Measurements from ENCODE around the gene CD164. TPM values are rescaled to one million over a fixed set of nuclear protein-coding genes. Genes with fewer than 3 reads are reported as not detected.

Gene CD164
- total RNA-seq, 2 experiments from 2014 or later: 209 to 215 TPM

DNA sequence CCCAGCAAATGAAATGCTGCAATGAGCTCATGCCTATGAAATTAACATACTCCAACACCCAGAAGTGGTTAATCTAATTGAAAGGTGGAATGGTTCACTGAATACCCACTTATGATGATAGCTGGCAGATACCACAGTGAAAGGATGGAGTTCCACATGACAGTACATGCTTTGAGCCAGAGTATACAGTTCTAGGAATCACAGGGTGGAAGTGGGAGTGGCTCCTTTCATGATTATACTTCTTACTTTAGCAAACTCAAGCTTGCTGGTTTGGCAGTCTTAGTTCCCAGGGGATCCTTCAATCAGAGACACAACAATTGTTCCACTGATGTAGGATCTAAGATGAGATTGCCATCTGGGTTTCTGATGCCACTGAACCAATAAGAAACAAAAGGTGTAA, 21.5 kb downstream of the CD164 start:
- peaks cover 86% of the 10 kb centered on the region for H3K36me3 Mint-ChIP-seq (ENCODE audit: low read depth)
- H3K4me1 Mint-ChIP-seq: peaks cover 7% of the 10 kb centered on the region
- H3K9me3 Mint-ChIP-seq (ENCODE audit: low read depth): no peaks in the 10 kb centered on the region
- intact Hi-C loops (cut with DNase I, micrococcal nuclease): no loop called here
- no peak overlapping the region for H3K27ac Mint-ChIP-seq
- no peak overlapping the region for H3K4me3 Mint-ChIP-seq
- POLR2A ChIA-PET: interaction anchor here (0.7 to 1.8 kb wide), 3 partner anchors 23 to 173 kb away, joined by 3 to 5 read pairs (median 3); no protein-coding TSS in a partner anchor
- DNase-seq: no peak
- ATAC-seq: no peak
- CTCF ChIA-PET: no interaction called here
- no peaks in the 10 kb centered on the region for H3K27me3 Mint-ChIP-seq

DNA sequence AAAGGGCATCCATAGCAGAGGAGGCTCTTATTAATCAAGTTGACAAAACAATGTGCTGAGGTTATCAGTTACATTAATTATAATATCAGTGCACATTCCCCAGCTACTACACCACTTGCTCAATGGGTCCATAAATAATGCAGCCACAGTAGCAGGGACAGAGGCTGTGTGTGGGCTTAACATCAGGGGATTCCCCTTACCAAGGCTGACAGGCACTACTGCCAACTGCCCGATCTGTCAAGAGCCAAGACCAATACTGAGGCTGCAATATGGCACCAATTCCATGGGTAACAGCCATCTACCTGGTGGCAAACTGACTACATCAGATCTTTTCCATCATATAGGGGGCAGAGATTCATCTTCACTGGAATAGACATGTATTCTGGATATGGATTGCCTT, 22.0 kb downstream of the CD164 start:
- Mint-ChIP-seq H3K4me3 (no peak overlapping the region), H3K4me1 (peaks cover 7% of the 10 kb centered on the region), H3K9me3 (ENCODE audit: low read depth) (no peaks in the 10 kb centered on the region), H3K27ac (no peak overlapping the region), H3K27me3 (no peaks in the 10 kb centered on the region), H3K36me3 (ENCODE audit: low read depth) (peaks cover 89% of the 10 kb centered on the region)
- DNase-seq (no peak), ATAC-seq (no peak)
- POLR2A ChIA-PET: interaction anchor here (0.7 kb wide), 2 partner anchors 124 to 172 kb away, joined by 3 read pairs; no protein-coding TSS in a partner anchor
- intact Hi-C loops (cut with DNase I, micrococcal nuclease): no loop called here
- CTCF ChIA-PET: interaction anchor here (0.7 kb wide), 1 partner anchor 9 kb away, joined by 4 read pairs; no protein-coding TSS in a partner anchor

DNA sequence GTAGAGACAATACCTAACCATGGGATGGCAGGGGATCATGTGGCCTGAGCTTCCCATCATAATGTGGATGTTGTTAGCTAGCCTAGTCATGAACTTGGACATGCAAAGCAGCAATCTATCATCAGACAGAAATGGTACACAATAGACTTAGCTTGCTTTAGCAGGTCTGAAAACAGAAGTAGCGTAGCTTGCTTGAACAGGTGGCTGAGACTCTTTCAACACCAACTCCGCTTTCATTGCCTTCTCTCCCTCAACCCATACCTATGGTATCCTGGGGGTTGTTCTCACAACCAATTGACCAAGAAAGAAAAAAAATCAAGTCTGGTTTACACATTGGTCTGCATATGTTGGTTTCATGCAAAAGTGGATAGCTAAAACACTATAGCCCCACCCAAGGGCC, 23.0 kb downstream of the CD164 start:
- Mint-ChIP-seq H3K9me3 (ENCODE audit: low read depth) (no peaks in the 10 kb centered on the region), H3K27ac (no peak overlapping the region), H3K4me1 (peaks cover 7% of the 10 kb centered on the region), H3K36me3 (ENCODE audit: low read depth) (peaks cover 80% of the 10 kb centered on the region), H3K4me3 (no peak overlapping the region), H3K27me3 (no peaks in the 10 kb centered on the region)
- ChIA-PET CTCF (interaction anchor here (1.3 kb wide), 1 partner anchor 17 kb away, joined by 3 read pairs; no protein-coding TSS in a partner anchor), POLR2A (no interaction called here)
- no peak for DNase-seq
- no peak for ATAC-seq
- intact Hi-C loops (cut with DNase I, micrococcal nuclease): no loop called here

DNA sequence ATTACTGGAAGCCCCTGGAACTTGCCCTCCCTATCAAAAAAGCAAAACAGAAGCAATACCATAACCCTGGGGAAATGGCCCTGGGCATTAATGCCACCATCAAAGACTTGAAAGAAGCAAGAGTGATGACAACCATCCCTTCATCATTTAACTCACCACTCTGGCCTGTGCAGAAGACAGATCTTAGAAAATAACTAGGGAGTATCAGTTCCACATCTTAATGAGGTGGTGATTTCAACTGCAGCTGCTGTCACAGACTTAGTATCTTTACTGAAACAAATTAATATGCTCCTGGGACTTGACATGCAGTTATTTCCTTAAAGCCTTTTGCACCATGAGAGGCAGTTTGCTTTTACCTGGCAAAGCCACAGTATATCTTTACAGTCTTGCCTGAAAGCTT, 24.1 kb downstream of the CD164 start:
- Mint-ChIP-seq H3K27me3 (no peaks in the 10 kb centered on the region), H3K27ac (no peak overlapping the region), H3K9me3 (ENCODE audit: low read depth) (no peaks in the 10 kb centered on the region), H3K36me3 (ENCODE audit: low read depth) (peaks cover 74% of the 10 kb centered on the region), H3K4me3 (no peak overlapping the region), H3K4me1 (no peaks in the 10 kb centered on the region)
- POLR2A ChIA-PET: no interaction called here
- ATAC-seq: no peak
- DNase-seq: no peak
- intact Hi-C loops (cut with DNase I, micrococcal nuclease): no loop called here
- CTCF ChIA-PET: interaction anchor here (1.1 kb wide), 1 partner anchor 170 kb away, joined by 4 read pairs; no protein-coding TSS in a partner anchor

DNA sequence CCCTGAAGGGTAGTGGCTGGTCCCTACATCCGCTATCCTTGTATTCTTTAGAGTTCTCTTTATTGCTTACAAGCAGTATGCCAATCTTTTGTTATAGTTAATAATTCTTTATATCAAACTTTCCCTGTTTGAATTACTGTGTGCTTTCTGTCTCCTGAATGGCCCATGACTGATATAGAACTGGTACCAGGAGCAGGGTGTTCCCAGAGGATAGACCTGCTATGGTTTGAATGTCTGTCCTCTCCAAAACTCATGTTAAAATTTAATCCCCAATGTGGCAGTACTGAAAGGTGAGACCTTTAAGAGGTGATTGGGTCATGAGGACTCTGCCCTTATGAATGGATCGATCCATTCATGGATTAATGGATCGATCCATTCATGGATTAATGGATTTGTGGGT, 26.0 kb downstream of the CD164 start:
- H3K36me3 Mint-ChIP-seq (ENCODE audit: low read depth): peaks cover 73% of the 10 kb centered on the region
- ChIA-PET CTCF (no interaction called here), POLR2A (no interaction called here)
- intact Hi-C loops (cut with DNase I, micrococcal nuclease): no loop called here
- H3K9me3 Mint-ChIP-seq (ENCODE audit: low read depth): no peaks in the 10 kb centered on the region
- H3K27me3 Mint-ChIP-seq: no peaks in the 10 kb centered on the region
- H3K4me3 Mint-ChIP-seq: no peak overlapping the region
- H3K27ac Mint-ChIP-seq: no peak overlapping the region
- ATAC-seq: no peak
- no peak for DNase-seq
- H3K4me1 Mint-ChIP-seq: peaks cover 6% of the 10 kb centered on the region

DNA sequence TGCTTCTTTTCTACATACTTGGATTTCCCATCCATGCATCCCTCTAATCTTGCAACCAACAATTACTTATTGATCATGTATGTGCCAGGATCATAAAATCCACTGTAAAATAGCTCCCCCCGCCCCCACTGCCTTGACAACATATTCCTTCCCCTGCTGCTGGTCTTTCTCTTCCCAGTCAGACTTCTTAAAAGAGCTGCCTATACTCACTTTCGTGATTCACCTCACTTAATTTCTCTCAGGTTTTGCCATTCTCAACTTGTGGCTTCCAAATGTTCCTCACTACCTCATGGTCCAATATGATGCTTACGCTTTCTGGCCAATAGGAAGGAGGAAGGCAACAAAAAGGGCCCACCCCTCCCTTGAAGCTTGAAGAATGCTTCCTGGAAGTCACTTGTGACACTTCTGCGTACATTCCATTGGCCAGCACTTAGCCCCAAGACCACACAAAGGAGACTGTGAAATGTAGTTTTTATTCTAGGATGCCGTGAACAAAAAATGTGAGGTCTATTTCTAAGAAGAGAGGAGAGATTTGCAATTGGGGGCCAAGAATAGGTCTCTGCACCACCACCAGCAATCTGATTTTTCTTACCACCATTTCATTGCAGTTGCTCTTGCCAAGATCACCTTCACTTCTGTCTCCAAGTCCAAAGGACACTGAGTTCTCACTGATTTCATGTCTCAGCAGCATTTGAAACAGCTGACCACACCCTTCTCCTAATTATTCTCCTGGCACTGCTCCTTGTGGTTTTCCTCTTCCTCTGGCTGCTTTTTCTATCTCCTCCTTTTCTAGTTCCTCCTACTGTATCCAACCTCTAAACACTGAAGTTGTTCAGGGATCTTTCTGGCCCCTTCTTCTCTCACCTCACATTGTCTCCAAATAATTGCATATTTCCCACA, 30.8 kb downstream of the CD164 start:
- ATAC-seq: no peak
- H3K27me3 Mint-ChIP-seq: no peaks in the 10 kb centered on the region
- intact Hi-C loops (cut with DNase I, micrococcal nuclease): no loop called here
- no peaks in the 10 kb centered on the region for H3K9me3 Mint-ChIP-seq (ENCODE audit: low read depth)
- POLR2A ChIA-PET: no interaction called here
- no peak overlapping the region for H3K4me3 Mint-ChIP-seq
- CTCF ChIA-PET: interaction anchor here (0.5 to 0.6 kb wide), 3 partner anchors 9 to 131 kb away, joined by 3 to 4 read pairs (median 3); no protein-coding TSS in a partner anchor
- peaks cover 28% of the 10 kb centered on the region for H3K36me3 Mint-ChIP-seq (ENCODE audit: low read depth)
- H3K27ac Mint-ChIP-seq: no peak overlapping the region
- no peak for DNase-seq
- H3K4me1 Mint-ChIP-seq: peaks cover 6% of the 10 kb centered on the region

DNA sequence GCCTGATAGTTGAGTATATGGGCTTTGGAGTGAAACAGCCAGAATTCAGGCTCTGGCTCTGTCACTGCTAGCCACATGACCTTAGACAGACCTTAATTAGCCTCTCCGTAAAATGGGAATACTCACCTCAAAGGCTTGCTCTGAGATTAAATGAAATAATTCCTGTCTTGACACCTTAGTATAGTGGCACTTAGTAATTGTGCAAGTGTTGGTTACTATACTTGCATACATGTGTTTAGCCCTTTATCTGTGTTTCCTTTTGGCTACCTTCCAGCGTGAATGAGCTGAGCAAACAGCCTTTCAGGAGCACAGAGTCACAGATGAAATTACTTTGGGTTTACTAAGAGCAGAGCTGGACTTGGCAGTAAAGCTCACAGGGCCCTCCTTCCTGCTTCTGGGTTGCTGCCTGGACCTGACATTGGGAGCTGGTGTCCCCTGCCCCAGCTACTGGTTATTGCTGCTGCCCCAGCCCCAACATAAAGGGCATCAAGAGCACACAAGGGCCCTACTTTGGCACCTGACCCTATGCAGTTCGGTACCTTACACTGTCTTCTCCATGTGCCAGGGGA, 32.8 kb downstream of the CD164 start:
- Mint-ChIP-seq H3K27ac (no peak overlapping the region), H3K4me3 (no peak overlapping the region), H3K9me3 (ENCODE audit: low read depth) (no peaks in the 10 kb centered on the region), H3K27me3 (no peaks in the 10 kb centered on the region), H3K36me3 (ENCODE audit: low read depth) (peaks cover 19% of the 10 kb centered on the region), H3K4me1 (peaks cover 8% of the 10 kb centered on the region)
- DNase-seq (no peak), ATAC-seq (no peak)
- ChIA-PET CTCF (no interaction called here), POLR2A (interaction anchor here (0.6 to 0.9 kb wide), 2 partner anchors 30 to 255 kb away, joined by 3 read pairs; no protein-coding TSS in a partner anchor)
- intact Hi-C loops (cut with DNase I, micrococcal nuclease): no loop called here

DNA sequence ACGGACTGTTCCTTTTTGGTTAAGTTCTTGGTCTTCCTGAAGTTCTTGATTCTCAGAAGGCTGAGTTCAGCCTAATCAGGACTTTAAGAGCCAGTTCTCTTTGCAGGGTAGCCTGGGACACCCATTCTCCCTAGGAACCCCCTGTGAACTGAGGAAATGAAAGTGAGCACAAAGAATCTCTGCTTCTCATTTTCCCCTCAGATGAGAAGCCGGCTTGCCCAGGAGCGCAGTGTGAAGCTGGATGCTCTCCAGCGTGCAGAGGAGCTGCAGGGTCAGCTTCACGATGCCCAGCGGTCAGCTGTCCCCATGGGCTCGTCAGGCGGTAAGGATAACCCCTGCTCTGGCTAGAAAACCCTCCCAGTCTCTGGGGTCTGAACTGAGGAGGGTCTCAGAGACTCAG, 34.0 kb downstream of the CD164 start:
- Mint-ChIP-seq H3K4me3 (no peak overlapping the region), H3K27me3 (no peaks in the 10 kb centered on the region), H3K36me3 (ENCODE audit: low read depth) (peaks cover 14% of the 10 kb centered on the region), H3K27ac (no peak overlapping the region), H3K9me3 (ENCODE audit: low read depth) (no peaks in the 10 kb centered on the region), H3K4me1 (peaks cover 8% of the 10 kb centered on the region)
- DNase-seq: no peak
- CTCF ChIA-PET: interaction anchor here (0.7 kb wide), 1 partner anchor 160 kb away, joined by 3 read pairs; no protein-coding TSS in a partner anchor
- intact Hi-C loops (cut with DNase I, micrococcal nuclease): no loop called here
- POLR2A ChIA-PET: no interaction called here
- ATAC-seq: no peak

- no peak for DNase-seq
- Mint-ChIP-seq H3K4me1 (peaks cover 8% of the 10 kb centered on the region), H3K4me3 (no peak overlapping the region), H3K27me3 (no peaks in the 10 kb centered on the region), H3K27ac (no peak overlapping the region), H3K9me3 (ENCODE audit: low read depth) (no peaks in the 10 kb centered on the region), H3K36me3 (ENCODE audit: low read depth) (peaks cover 10% of the 10 kb centered on the region)
- POLR2A ChIA-PET: no interaction called here
- ATAC-seq: no peak
- intact Hi-C loops (cut with DNase I, micrococcal nuclease): no loop called here
- CTCF ChIA-PET: interaction anchor here (0.7 kb wide), 1 partner anchor 159 kb away, joined by 3 read pairs; no protein-coding TSS in a partner anchor
Observed at GRCh38 chr6:109347779-109348178, 34.5 kb downstream of the CD164 start.

DNA sequence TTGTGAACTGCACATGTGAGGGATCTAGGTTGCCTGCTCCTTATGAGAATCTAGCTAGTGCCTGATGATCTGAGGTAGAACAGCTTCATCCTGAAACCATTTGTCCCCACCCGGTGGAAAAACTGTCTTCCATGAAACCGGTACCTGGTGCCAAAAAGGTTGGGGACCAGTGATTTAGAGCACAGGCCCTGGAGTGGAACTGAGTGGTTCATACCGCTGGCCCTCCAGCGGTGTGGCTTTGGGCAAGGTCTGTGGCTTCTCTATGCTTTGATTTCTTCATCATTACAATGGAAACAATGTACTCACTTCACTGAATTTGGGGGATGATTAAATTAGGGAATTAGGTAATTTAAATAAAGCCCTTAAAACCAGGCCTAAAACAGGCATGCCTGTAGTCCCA, 36.3 kb downstream of the CD164 start:
- DNase-seq: no peak
- Mint-ChIP-seq H3K4me1 (peaks cover 3% of the 10 kb centered on the region), H3K27ac (no peak overlapping the region), H3K9me3 (ENCODE audit: low read depth) (no peaks in the 10 kb centered on the region), H3K36me3 (ENCODE audit: low read depth) (no peaks in the 10 kb centered on the region), H3K27me3 (no peaks in the 10 kb centered on the region), H3K4me3 (no peak overlapping the region)
- ChIA-PET CTCF (interaction anchor here (1.3 kb wide), 2 partner anchors 9 to 158 kb away, joined by 3 read pairs; no protein-coding TSS in a partner anchor), POLR2A (no interaction called here)
- no peak for ATAC-seq
- intact Hi-C loops (cut with DNase I, micrococcal nuclease): no loop called here

DNA sequence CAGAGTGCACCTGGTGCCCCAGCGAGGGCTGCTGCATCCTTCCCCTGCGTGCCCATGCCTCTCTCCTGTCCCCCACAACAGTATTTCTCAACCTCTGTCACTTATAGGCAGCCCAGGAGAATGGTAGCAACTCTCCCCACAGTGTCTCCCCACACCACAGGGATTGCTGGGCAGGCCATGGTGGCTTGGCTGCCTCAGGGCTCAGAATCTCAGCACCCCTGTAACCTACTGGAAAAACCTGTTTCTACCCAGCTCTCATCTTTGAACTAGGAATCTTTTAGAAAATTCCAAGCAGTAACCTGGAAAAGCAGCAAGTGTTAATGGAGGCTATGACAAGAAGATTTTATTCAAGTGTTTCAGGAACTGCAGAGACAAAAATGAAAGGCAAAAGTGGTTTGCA, 38.0 kb downstream of the CD164 start:
- Mint-ChIP-seq H3K36me3 (ENCODE audit: low read depth) (no peaks in the 10 kb centered on the region), H3K9me3 (ENCODE audit: low read depth) (no peaks in the 10 kb centered on the region), H3K4me3 (no peak overlapping the region), H3K27me3 (no peaks in the 10 kb centered on the region), H3K27ac (no peak overlapping the region), H3K4me1 (peaks cover 3% of the 10 kb centered on the region)
- intact Hi-C loops (cut with DNase I, micrococcal nuclease): no loop called here
- CTCF ChIA-PET: no interaction called here
- POLR2A ChIA-PET: no interaction called here
- ATAC-seq (no peak), DNase-seq (no peak)

GRCh38 chr6:109343518-109343917, 38.7 kb downstream of the CD164 start:
- POLR2A ChIA-PET: no interaction called here
- Mint-ChIP-seq H3K27me3 (no peaks in the 10 kb centered on the region), H3K4me1 (peaks cover 3% of the 10 kb centered on the region), H3K4me3 (no peak overlapping the region), H3K27ac (no peak overlapping the region), H3K36me3 (ENCODE audit: low read depth) (no peaks in the 10 kb centered on the region), H3K9me3 (ENCODE audit: low read depth) (no peaks in the 10 kb centered on the region)
- intact Hi-C loops (cut with DNase I, micrococcal nuclease): no loop called here
- CTCF ChIA-PET: interaction anchor here (1.4 kb wide), 1 partner anchor 11 kb away, joined by 4 read pairs; no protein-coding TSS in a partner anchor
- no peak for ATAC-seq
- DNase-seq: no peak

Measured in activated CD4-positive, alpha-beta T cell treated with anti-CD3 and anti-CD28 coated beads for 36 hours (primary cell).